HEK293 (cell line): Measurements from ENCODE around the gene PRR19.
A peak's percentile ranks its signal among the peaks of the same experiment; 100 is the strongest.

Source experiments
- BCL11A ChIP-seq: fragments of 450-650 bp; formaldehyde crosslinking; IDR thresholded peaks from 2 replicates; pipeline ENCODE4 v1.5.1; 2016; ENCODE audit warnings: low read depth, missing biosample characterization, missing genetic modification characterization
- GLI4 ChIP-seq: fragments of 450-650 bp; formaldehyde crosslinking; IDR thresholded peaks from 2 replicates; pipeline ENCODE4 v1.5.1; 2016; ENCODE audit warnings: missing biosample characterization, missing genetic modification characterization
- GLIS2 ChIP-seq: fragments of 450-650 bp; formaldehyde crosslinking; IDR thresholded peaks from 2 replicates; pipeline ENCODE4 v1.5.1; 2016; ENCODE audit warnings: missing biosample characterization, missing genetic modification characterization
- KLF1 ChIP-seq: fragments of 450-650 bp; formaldehyde crosslinking; IDR thresholded peaks from 2 replicates; pipeline ENCODE4 v1.5.1; 2016; ENCODE audit warnings: missing biosample characterization, missing genetic modification characterization
- KLF16 ChIP-seq: fragments of 450-650 bp; formaldehyde crosslinking; IDR thresholded peaks from 2 replicates; pipeline ENCODE4 v1.5.1; 2017; ENCODE audit warnings: missing biosample characterization, missing genetic modification characterization
- KLF8 ChIP-seq: fragments of 450-650 bp; formaldehyde crosslinking; IDR thresholded peaks from 2 replicates; pipeline ENCODE4 v1.5.1; 2016; ENCODE audit warnings: missing biosample characterization, missing genetic modification characterization
- REPIN1 ChIP-seq: fragments of 450-650 bp; formaldehyde crosslinking; IDR thresholded peaks from 2 replicates; pipeline ENCODE4 v1.5.1; 2017; ENCODE audit warnings: missing biosample characterization, missing genetic modification characterization, low read depth
- SCRT1 ChIP-seq: fragments of 450-650 bp; formaldehyde crosslinking; IDR thresholded peaks from 2 replicates; pipeline ENCODE4 v1.5.1; 2016; ENCODE audit warnings: missing biosample characterization, missing genetic modification characterization, borderline replicate concordance
- SP2 ChIP-seq: fragments of 450-650 bp; formaldehyde crosslinking; IDR thresholded peaks from 2 replicates; pipeline ENCODE4 v1.5.1; 2016; ENCODE audit warnings: missing biosample characterization, missing genetic modification characterization
- ZBTB20 ChIP-seq: fragments of 450-650 bp; formaldehyde crosslinking; IDR thresholded peaks from 2 replicates; pipeline ENCODE4 v1.5.1; 2016; ENCODE audit warnings: missing biosample characterization, missing genetic modification characterization
- ZFP3 ChIP-seq: fragments of 450-650 bp; formaldehyde crosslinking; IDR thresholded peaks from 2 replicates; pipeline ENCODE4 v1.5.1; 2016; ENCODE audit warnings: low read depth, missing biosample characterization, missing genetic modification characterization
- ZFP37 ChIP-seq: fragments of 450-650 bp; formaldehyde crosslinking; IDR thresholded peaks from 2 replicates; pipeline ENCODE4 v1.5.1; 2016; ENCODE audit warnings: missing biosample characterization, missing genetic modification characterization
- ZNF155 ChIP-seq: fragments of 450-650 bp; formaldehyde crosslinking; IDR thresholded peaks from 2 replicates; pipeline ENCODE4 v1.5.1; 2016; ENCODE audit warnings: missing biosample characterization, missing genetic modification characterization
- ZNF169 ChIP-seq: fragments of 450-650 bp; formaldehyde crosslinking; IDR thresholded peaks from 2 replicates; pipeline ENCODE4 v1.5.1; 2016; ENCODE audit warnings: missing biosample characterization, missing genetic modification characterization
- ZNF394 ChIP-seq: fragments of 450-650 bp; formaldehyde crosslinking; IDR thresholded peaks from 2 replicates; pipeline ENCODE4 v1.5.1; 2016; ENCODE audit warnings: missing biosample characterization, missing genetic modification characterization, mild to moderate bottlenecking, moderate library complexity, borderline replicate concordance
- ZNF426 ChIP-seq: fragments of 450-650 bp; formaldehyde crosslinking; IDR thresholded peaks from 2 replicates; pipeline ENCODE4 v1.5.1; 2017; ENCODE audit warnings: missing biosample characterization, missing genetic modification characterization, mild to moderate bottlenecking, inconsistent platforms, moderate library complexity
- ZNF48 ChIP-seq: fragments of 450-650 bp; formaldehyde crosslinking; IDR thresholded peaks from 2 replicates; pipeline ENCODE4 v1.5.1; 2016; ENCODE audit warnings: missing biosample characterization, missing genetic modification characterization
- ZNF558 ChIP-seq: fragments of 450-650 bp; formaldehyde crosslinking; IDR thresholded peaks from 2 replicates; pipeline ENCODE4 v1.5.1; 2016; ENCODE audit warnings: missing biosample characterization, missing genetic modification characterization
- ZNF76 ChIP-seq: fragments of 450-650 bp; formaldehyde crosslinking; IDR thresholded peaks from 2 replicates; pipeline ENCODE4; 2016; ENCODE audit warnings: low read depth, missing biosample characterization, missing genetic modification characterization, borderline replicate concordance
- ZSCAN16 ChIP-seq: fragments of 450-650 bp; formaldehyde crosslinking; IDR thresholded peaks from 2 replicates; pipeline ENCODE4 v1.5.1; 2016; ENCODE audit warnings: missing biosample characterization, missing genetic modification characterization
- ZSCAN23 ChIP-seq: fragments of 450-650 bp; formaldehyde crosslinking; IDR thresholded peaks from 2 replicates; pipeline ENCODE4 v1.5.1; 2016; ENCODE audit warnings: missing biosample characterization, missing genetic modification characterization
- ZSCAN30 ChIP-seq: fragments of 450-650 bp; IDR thresholded peaks from 2 replicates; pipeline ENCODE4 v1.5.1; 2018; ENCODE audit warnings: missing biosample characterization, mild to moderate bottlenecking, missing genetic modification characterization, moderate library complexity
- TF ChIP-seq, protein P1 (sequence below): fragments of 450-650 bp; formaldehyde crosslinking; IDR thresholded peaks from 2 replicates; pipeline ENCODE4; 2016; ENCODE audit warnings: missing biosample characterization, missing genetic modification characterization
- TF ChIP-seq, protein P2 (sequence below): fragments of 450-650 bp; formaldehyde crosslinking; IDR thresholded peaks from 2 replicates; pipeline ENCODE4 v1.5.1; 2016; ENCODE audit warnings: missing biosample characterization, missing genetic modification characterization
- TF ChIP-seq, protein P3 (sequence below): fragments of 450-650 bp; formaldehyde crosslinking; IDR thresholded peaks from 2 replicates; pipeline ENCODE4 v1.5.1; 2016; ENCODE audit warnings: missing biosample characterization, missing genetic modification characterization, borderline replicate concordance
- TF ChIP-seq, protein P4 (sequence below): fragments of 450-650 bp; formaldehyde crosslinking; IDR thresholded peaks from 2 replicates; pipeline ENCODE4 v1.5.1; 2016; ENCODE audit warnings: missing biosample characterization, missing genetic modification characterization
- TF ChIP-seq, protein P5 (sequence below): fragments of 450-650 bp; formaldehyde crosslinking; IDR thresholded peaks from 2 replicates; pipeline ENCODE4 v1.5.1; 2016; ENCODE audit warnings: missing biosample characterization, missing genetic modification characterization
- TF ChIP-seq, protein P6 (sequence below): fragments of 450-650 bp; formaldehyde crosslinking; IDR thresholded peaks from 2 replicates; pipeline ENCODE4 v1.5.1; 2016; ENCODE audit warnings: missing biosample characterization, missing genetic modification characterization
- TF ChIP-seq, protein P7 (sequence below): fragments of 450-650 bp; formaldehyde crosslinking; IDR thresholded peaks from 2 replicates; pipeline ENCODE4 v1.5.1; 2016; ENCODE audit warnings: missing biosample characterization, missing genetic modification characterization

Gene PRR19

DNA sequence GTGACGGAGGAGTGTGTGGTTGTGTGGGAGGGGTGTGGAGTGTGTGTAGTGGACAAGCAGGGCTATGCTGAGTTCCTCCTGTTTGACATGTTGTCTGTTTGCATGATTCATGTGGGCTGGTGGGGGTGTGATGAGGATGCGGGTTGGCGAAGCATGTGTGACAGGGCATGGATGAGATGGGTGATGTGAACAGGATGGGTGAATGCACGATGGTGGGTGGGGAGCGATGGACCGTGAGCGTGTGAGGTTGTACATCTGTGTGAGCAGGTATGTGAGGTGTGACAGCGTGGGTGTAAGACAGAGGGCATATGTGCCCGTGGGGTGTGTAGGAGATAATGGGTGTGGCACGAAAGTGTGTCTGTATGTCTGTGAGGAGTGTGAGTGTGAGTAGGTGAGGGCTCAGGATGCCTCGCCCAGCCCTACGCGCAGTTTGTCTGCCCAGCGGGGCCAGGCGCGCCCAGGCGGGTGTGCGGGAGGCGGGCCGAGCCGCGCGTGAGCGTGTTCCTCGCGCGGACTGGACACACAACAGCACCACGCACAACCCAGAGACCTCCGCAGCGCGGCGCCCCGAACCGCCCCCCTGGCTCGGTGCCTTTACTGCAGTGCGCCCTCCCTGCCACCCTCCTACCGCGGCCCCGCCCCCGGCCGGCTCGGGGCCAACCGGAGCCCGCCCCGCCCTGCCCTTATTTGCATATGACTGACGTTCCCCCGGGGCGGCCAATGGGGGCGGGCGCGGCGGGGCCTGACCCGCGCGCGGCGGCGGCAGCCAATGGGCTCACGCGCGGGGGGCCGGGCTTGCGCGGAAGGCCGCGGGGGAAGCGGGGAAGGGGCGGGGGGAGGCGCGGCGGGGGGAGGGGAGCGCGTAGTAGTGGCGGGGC lies 18.5 kb upstream of the PRR19 start (continued):
- TF ChIP-seq, protein P1, sequence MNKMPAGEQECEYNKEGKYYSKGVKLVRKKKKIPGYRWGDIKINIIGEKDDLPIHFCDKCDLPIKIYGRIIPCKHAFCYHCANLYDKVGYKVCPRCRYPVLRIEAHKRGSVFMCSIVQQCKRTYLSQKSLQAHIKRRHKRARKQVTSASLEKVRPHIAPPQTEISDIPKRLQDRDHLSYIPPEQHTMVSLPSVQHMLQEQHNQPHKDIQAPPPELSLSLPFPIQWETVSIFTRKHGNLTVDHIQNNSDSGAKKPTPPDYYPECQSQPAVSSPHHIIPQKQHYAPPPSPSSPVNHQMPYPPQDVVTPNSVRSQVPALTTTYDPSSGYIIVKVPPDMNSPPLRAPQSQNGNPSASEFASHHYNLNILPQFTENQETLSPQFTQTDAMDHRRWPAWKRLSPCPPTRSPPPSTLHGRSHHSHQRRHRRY (tag by site-specific recombination) = peak; percentile 79; the same call in 1 of the 2 replicates
- TF ChIP-seq, protein P2, sequence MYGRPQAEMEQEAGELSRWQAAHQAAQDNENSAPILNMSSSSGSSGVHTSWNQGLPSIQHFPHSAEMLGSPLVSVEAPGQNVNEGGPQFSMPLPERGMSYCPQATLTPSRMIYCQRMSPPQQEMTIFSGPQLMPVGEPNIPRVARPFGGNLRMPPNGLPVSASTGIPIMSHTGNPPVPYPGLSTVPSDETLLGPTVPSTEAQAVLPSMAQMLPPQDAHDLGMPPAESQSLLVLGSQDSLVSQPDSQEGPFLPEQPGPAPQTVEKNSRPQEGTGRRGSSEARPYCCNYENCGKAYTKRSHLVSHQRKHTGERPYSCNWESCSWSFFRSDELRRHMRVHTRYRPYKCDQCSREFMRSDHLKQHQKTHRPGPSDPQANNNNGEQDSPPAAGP = peak; percentile 83; the same call in 1 of the 2 replicates
- TF ChIP-seq SCRT1 (tag by site-specific recombination) (no peak), ZNF394 (no peak; the same call in 1 of the 2 replicates), ZFP3 (tag by site-specific recombination) (0 out of 2 replicates have a peak, but pooled peaks have one; percentile 61), ZBTB20 (tag by site-specific recombination) (peak; percentile 97), SP2 (tag by site-specific recombination) (peak; percentile 72), BCL11A (tag by site-specific recombination) (peak; percentile 88), ZNF155 (tag by site-specific recombination) (no peak), ZNF169 (tag by site-specific recombination) (peak; percentile 92), ZSCAN23 (tag by site-specific recombination) (peak; percentile 65; the same call in 1 of the 2 replicates), ZSCAN16 (tag by site-specific recombination) (peak; percentile 40; the same call in 1 of the 2 replicates), KLF16 (peak; percentile 92), ZFP37 (tag by site-specific recombination) (peak; percentile 81; the same call in 1 of the 2 replicates), KLF1 (tag by site-specific recombination) (peak; percentile 94), ZNF558 (tag by site-specific recombination) (no peak), REPIN1 (peak; percentile 4; the same call in 1 of the 2 replicates), GLIS2 (tag by site-specific recombination) (peak; percentile 89; the same call in 1 of the 2 replicates), KLF8 (peak; percentile 99), ZSCAN30 (tag by site-specific recombination) (no peak), ZNF426 (tag by site-specific recombination) (no peak), ZNF48 (tag by site-specific recombination) (no peak), GLI4 (tag by site-specific recombination) (0 out of 2 replicates have a peak, but pooled peaks have one; percentile 91), ZNF76 (peak; percentile 60)
- TF ChIP-seq, protein P3, sequence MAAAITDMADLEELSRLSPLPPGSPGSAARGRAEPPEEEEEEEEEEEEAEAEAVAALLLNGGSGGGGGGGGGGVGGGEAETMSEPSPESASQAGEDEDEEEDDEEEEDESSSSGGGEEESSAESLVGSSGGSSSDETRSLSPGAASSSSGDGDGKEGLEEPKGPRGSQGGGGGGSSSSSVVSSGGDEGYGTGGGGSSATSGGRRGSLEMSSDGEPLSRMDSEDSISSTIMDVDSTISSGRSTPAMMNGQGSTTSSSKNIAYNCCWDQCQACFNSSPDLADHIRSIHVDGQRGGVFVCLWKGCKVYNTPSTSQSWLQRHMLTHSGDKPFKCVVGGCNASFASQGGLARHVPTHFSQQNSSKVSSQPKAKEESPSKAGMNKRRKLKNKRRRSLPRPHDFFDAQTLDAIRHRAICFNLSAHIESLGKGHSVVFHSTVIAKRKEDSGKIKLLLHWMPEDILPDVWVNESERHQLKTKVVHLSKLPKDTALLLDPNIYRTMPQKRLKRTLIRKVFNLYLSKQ (tag by site-specific recombination) = no peak
- TF ChIP-seq, protein P4, sequence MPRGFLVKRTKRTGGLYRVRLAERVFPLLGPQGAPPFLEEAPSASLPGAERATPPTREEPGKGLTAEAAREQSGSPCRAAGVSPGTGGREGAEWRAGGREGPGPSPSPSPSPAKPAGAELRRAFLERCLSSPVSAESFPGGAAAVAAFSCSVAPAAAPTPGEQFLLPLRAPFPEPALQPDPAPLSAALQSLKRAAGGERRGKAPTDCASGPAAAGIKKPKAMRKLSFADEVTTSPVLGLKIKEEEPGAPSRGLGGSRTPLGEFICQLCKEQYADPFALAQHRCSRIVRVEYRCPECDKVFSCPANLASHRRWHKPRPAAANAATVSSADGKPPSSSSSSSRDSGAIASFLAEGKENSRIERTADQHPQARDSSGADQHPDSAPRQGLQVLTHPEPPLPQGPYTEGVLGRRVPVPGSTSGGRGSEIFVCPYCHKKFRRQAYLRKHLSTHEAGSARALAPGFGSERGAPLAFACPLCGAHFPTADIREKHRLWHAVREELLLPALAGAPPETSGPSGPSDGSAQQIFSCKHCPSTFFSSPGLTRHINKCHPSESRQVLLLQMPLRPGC (tag by site-specific recombination) = peak; percentile 70; the same call in 1 of the 2 replicates
- TF ChIP-seq, protein P5, sequence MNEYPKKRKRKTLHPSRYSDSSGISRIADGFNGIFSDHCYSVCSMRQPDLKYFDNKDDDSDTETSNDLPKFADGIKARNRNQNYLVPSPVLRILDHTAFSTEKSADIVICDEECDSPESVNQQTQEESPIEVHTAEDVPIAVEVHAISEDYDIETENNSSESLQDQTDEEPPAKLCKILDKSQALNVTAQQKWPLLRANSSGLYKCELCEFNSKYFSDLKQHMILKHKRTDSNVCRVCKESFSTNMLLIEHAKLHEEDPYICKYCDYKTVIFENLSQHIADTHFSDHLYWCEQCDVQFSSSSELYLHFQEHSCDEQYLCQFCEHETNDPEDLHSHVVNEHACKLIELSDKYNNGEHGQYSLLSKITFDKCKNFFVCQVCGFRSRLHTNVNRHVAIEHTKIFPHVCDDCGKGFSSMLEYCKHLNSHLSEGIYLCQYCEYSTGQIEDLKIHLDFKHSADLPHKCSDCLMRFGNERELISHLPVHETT (tag by site-specific recombination) = peak; percentile 85; the same call in 1 of the 2 replicates
- TF ChIP-seq, protein P6, sequence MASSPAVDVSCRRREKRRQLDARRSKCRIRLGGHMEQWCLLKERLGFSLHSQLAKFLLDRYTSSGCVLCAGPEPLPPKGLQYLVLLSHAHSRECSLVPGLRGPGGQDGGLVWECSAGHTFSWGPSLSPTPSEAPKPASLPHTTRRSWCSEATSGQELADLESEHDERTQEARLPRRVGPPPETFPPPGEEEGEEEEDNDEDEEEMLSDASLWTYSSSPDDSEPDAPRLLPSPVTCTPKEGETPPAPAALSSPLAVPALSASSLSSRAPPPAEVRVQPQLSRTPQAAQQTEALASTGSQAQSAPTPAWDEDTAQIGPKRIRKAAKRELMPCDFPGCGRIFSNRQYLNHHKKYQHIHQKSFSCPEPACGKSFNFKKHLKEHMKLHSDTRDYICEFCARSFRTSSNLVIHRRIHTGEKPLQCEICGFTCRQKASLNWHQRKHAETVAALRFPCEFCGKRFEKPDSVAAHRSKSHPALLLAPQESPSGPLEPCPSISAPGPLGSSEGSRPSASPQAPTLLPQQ (tag by site-specific recombination) = peak; percentile 69; the same call in 1 of the 2 replicates
- TF ChIP-seq, protein P7, sequence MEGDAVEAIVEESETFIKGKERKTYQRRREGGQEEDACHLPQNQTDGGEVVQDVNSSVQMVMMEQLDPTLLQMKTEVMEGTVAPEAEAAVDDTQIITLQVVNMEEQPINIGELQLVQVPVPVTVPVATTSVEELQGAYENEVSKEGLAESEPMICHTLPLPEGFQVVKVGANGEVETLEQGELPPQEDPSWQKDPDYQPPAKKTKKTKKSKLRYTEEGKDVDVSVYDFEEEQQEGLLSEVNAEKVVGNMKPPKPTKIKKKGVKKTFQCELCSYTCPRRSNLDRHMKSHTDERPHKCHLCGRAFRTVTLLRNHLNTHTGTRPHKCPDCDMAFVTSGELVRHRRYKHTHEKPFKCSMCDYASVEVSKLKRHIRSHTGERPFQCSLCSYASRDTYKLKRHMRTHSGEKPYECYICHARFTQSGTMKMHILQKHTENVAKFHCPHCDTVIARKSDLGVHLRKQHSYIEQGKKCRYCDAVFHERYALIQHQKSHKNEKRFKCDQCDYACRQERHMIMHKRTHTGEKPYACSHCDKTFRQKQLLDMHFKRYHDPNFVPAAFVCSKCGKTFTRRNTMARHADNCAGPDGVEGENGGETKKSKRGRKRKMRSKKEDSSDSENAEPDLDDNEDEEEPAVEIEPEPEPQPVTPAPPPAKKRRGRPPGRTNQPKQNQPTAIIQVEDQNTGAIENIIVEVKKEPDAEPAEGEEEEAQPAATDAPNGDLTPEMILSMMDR (tag by site-specific recombination) = peak; percentile 84
